ENCODE measurements around the gene EXOG. TPM values are rescaled to one million over a fixed set of nuclear protein-coding genes. Genes with fewer than 3 reads are reported as not detected.

The EXOG gene
- total RNA-seq, 2 donors from 2014 or later: 23.4 to 36.6 TPM

GRCh38 chr3:38548154-38548931 is 52.2 kb downstream of the EXOG start:
- H3K36me3 ChIP-seq: peaks cover 16% of the 10 kb centered on the region
- peaks cover 0 to 27% of the 10 kb centered on the region in 2 donors for H3K4me1 ChIP-seq
- no peaks in the 10 kb centered on the region for H3K27me3 ChIP-seq
- no peaks in the 10 kb centered on the region for H3K9me3 ChIP-seq
- no peak for TF ChIP-seq CTCF (IDR thresholded peaks at IDR 0.05)
- peak overlapping the region; percentile 73 to 78 for H3K27ac ChIP-seq
- H3K4me3 ChIP-seq: no peak overlapping the region
- peak; percentile 51 for DNase-seq (ENCODE audit: low spot score)

- DNase-seq (ENCODE audit: low spot score): peak; percentile 50
- H3K27ac ChIP-seq: peak overlapping the region; percentile 73 to 78
- H3K4me3 ChIP-seq: no peak overlapping the region
- peaks cover 23% of the 10 kb centered on the region for H3K36me3 ChIP-seq
- no peaks in the 10 kb centered on the region for H3K27me3 ChIP-seq
- H3K4me1 ChIP-seq: peaks cover 0 to 22% of the 10 kb centered on the region in 2 donors
- H3K9me3 ChIP-seq: no peaks in the 10 kb centered on the region
- TF ChIP-seq CTCF (IDR thresholded peaks at IDR 0.05): no peak
These were observed 52.9 kb downstream of the EXOG start for GRCh38 chr3:38549082-38549481.

- H3K9me3 ChIP-seq: no peaks in the 10 kb centered on the region
- peaks cover 0 to 18% of the 10 kb centered on the region in 2 donors for H3K4me1 ChIP-seq
- no peak for TF ChIP-seq CTCF (IDR thresholded peaks at IDR 0.05)
- no peaks in the 10 kb centered on the region for H3K27me3 ChIP-seq
- no peak overlapping the region for H3K4me3 ChIP-seq
- peak overlapping the region; percentile 73 to 78 for H3K27ac ChIP-seq
- DNase-seq (ENCODE audit: low spot score): peak; percentile 55
- peaks cover 27% of the 10 kb centered on the region for H3K36me3 ChIP-seq
These were observed 53.3 kb downstream of the EXOG start for GRCh38 chr3:38549486-38549885.

GRCh38 chr3:38549957-38550840 is 54.1 kb downstream of the EXOG start:
- Histone ChIP-seq H3K27ac (peak overlapping the region in 1 of 2 donors; percentile 78), H3K4me1 (peaks cover 0 to 11% of the 10 kb centered on the region in 2 donors), H3K27me3 (no peaks in the 10 kb centered on the region), H3K9me3 (no peaks in the 10 kb centered on the region), H3K36me3 (peaks cover 31% of the 10 kb centered on the region), H3K4me3 (no peak overlapping the region)
- peak; percentile 47 for DNase-seq (ENCODE audit: low spot score)
- no peak for TF ChIP-seq CTCF (IDR thresholded peaks at IDR 0.05)

- H3K9me3 ChIP-seq: no peaks in the 10 kb centered on the region
- H3K4me1 ChIP-seq: peaks cover 0 to 11% of the 10 kb centered on the region in 2 donors
- TF ChIP-seq CTCF (IDR thresholded peaks at IDR 0.05): no peak
- no peak overlapping the region for H3K4me3 ChIP-seq
- DNase-seq (ENCODE audit: low spot score): no peak
- H3K36me3 ChIP-seq: peaks cover 41% of the 10 kb centered on the region
- H3K27ac ChIP-seq: no peak overlapping the region
- H3K27me3 ChIP-seq: no peaks in the 10 kb centered on the region
These were observed 55.1 kb downstream of the EXOG start for GRCh38 chr3:38551026-38551832.

Data from right atrium auricular region (tissue), 2 donors.